GM12864 (cell line): Measurements from ENCODE around the gene CACNA1D.
"Not testable (repeated sequence)": the region's sequence is repeated elsewhere in the genome, so short reads cannot be mapped to it uniquely, and the experiment has no call there.

Experiments used
- DNase-seq: peaks from one replicate; pipeline ENCODE4 v3.0.0-alpha.2; 2011; ENCODE audit warnings: low read depth
- H3K4me3 ChIP-seq: 2 replicates; pipeline ENCODE4 v1.5.1; 2011; ENCODE audit warnings: mild to moderate bottlenecking, low read depth, low read length, control low read depth
- CTCF ChIP-seq: IDR thresholded peaks from 2 replicates; pipeline ENCODE4 v1.5.1; 2011; ENCODE audit warnings: low read depth, mild to moderate bottlenecking, moderate library complexity, low read length, control low read depth, inconsistent platforms; ENCODE audit errors: missing control alignments

CACNA1D gene

DNA sequence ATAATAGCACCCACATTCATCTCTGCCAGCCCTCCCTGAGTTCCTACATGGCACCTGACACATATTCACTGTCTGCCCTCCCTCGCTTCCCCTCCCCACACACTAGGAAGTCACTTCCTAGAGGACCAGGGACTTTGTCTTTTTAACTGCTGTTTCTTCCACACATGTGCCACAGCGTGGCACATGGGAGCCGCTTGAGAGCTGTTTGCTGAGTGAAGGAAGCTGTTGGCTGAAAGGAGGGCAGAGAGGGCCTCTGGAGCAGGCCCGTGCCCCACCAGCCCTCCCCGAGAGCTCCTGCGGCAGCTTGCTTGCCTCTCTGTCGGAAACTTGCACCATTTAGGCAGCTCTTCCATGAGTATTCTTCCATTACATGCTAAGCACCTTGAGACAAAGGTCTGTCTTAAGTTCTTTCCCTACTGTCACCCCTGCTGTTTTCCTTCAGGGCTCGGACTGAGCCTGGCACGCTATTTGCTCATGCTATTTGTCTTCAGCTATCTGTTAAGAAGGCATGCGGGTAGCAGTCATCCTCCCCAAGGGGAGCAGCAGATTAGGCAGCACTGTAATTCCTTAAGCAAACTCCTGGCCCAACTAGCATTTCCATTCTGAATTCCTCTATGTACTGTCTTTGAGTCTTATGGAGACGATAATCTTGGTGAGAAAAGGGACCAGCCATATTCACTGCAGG, 72.2 kb downstream of the CACNA1D start:
- no peak for TF ChIP-seq CTCF
- DNase-seq, result no peak
- no peak overlapping the region for H3K4me3 ChIP-seq

DNA sequence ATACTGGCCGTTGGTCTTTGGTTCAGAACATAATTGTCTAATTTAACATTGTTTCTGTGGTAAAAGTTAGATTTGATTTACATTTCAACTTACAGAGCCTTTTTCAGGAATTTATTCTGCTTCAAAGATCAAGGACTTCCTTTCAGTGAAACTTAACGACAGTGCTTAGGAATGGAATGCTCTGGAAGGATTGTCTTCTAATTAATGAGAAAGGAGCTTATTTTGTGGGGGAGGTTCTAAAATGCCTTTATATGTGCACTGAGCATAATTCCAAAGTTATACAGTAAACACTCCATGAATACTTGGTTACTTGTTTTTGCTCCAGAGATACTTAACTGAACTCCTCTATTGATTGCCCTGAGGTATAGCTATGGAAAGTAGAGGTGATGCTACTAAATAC, 75.7 kb downstream of the CACNA1D start:
- no peak for DNase-seq
- H3K4me3 ChIP-seq, result no peak overlapping the region
- no peak for TF ChIP-seq CTCF

DNA sequence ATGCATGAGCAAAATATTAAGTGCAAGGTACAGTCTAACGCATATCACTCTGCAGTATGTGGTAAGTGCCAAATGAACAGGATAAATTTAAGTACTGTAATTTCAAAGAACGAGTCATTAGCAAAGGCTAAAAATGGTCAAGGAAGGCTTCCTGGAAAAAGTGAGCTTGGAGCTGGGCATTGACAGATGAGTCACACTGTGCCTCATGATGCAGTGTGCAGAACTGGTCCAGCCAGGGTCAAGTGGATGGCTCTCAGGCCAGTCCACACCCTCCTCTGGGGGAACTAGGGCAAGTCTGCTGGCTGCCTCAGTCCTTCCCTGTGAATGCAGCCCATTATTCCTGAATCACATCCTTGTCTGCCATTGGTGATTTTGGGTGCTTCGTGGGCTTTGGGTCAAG, 76.3 kb downstream of the CACNA1D start:
- no peak for DNase-seq
- TF ChIP-seq CTCF, result no peak
- no peak overlapping the region for H3K4me3 ChIP-seq

DNA sequence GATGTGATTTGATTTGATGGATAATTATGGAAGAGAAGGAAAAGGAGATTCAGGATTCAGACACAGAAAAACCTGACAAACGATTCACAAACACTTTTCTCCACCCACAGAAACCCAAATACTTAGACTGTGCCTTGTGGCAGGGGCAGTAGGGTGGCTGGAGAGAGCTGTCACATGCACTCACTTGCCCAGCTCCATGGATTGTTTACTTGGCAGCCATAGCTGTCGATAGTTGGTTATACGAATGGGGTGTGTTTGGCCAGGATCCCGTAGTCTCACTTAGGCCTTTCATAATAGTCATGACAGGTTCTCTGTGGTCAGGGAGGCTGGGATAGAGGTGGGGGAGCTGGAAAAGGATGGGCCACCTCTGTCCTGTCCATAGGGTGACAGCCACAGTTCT, 76.9 kb downstream of the CACNA1D start:
- no peak for TF ChIP-seq CTCF
- no peak overlapping the region for H3K4me3 ChIP-seq
- no peak for DNase-seq

GRCh38 chr3:53572184-53572583, 77.8 kb downstream of the CACNA1D start:
- H3K4me3 ChIP-seq, DNase-seq: not testable (repeated sequence)

- no peak for TF ChIP-seq CTCF
- no peak for DNase-seq
Observed at GRCh38 chr3:53577506-53577905, 83.1 kb downstream of the CACNA1D start.

DNA sequence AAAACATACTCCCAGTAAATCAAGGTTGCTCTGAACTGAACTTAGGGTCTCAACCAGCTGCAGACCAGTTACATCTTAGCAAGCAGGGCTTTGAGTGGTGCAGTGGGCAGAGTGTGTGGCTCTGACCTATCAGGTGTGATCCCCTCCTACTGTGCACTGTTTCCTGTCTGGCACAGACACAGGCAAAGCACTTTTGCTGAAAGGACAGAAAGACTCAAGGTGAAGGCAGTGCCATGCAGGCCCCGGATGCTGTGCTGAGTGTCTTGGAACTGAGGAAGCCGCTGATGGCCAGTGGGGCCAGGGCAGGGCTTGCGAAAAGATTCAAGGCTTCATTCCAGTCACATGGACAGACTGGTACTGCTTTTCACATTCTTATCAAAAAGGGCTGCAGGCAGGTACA, 85.2 kb downstream of the CACNA1D start:
- H3K4me3 ChIP-seq, result no peak overlapping the region
- no peak for TF ChIP-seq CTCF
- no peak for DNase-seq

More at GRCh38 chr3:53577506-53577905, 83.1 kb downstream of the CACNA1D start:
- H3K4me3 ChIP-seq, result no peak overlapping the region
